Adrenal gland (tissue), 12 donors: ENCODE measurements around the gene ATF7. TPM values are rescaled to one million over a fixed set of nuclear protein-coding genes. Genes with fewer than 3 reads are reported as not detected.

Source experiments
- DNase-seq, 7 donors: peaks; one replicate each; pipeline ENCODE4 v3.0.0-alpha.2; 2019 to 2020
- H3K27ac ChIP-seq, 5 donors: fragments of 200-600 bp; sonication (generic) in 4 of 5; 1 replicate in 3 of 5; 2 replicates in 2 of 5; pipeline versions ENCODE4 v1.5.1 to v1.8.0; 2016 to 2020; ENCODE audit warnings: mild to moderate bottlenecking in 1 of 5
- H3K27me3 ChIP-seq: fragments of 200-600 bp; 2 replicates; pipeline ENCODE4 v1.8.0; 2021
- H3K36me3 ChIP-seq, 2 donors: fragments of 200-600 bp; replicated peaks in 1 of 2; 1 replicate in 1 of 2; 2 replicates in 1 of 2; pipeline versions ENCODE4 v1.5.1 to v1.8.0; 2018 to 2022
- H3K4me1 ChIP-seq, 2 donors: fragments of 200-600 bp; replicated peaks in 1 of 2; 1 replicate in 1 of 2; 2 replicates in 1 of 2; pipeline versions ENCODE4 v1.5.1 to v1.8.0; 2018 to 2021
- H3K4me3 ChIP-seq, 4 donors: fragments of 200-600 bp; sonication (generic) in 3 of 4; one replicate each; pipeline ENCODE4 v1.5.1; 2016 to 2018
- H3K9me3 ChIP-seq, 3 donors: fragments of 200-600 bp; sonication (generic) in 1 of 3; replicated peaks in 1 of 3; 1 replicate in 2 of 3; 2 replicates in 1 of 3; pipeline versions ENCODE4 v1.5.1 to v1.8.0; 2016 to 2021
- POLR2A ChIP-seq, 2 donors: fragments of 450-650 bp; IDR thresholded peaks; one replicate each; pipeline ENCODE4 v1.6.1; 2017; ENCODE audit warnings: antibody characterized with exemption in 2 of 2, mild to moderate bottlenecking in 2 of 2, moderate library complexity in 1 of 2
- WGBS, 4 donors: extraction: QIAGEN DNeasy Blood & Tissue Kit in 2 of 4; methylation state at CpG; one replicate each; pipeline versions ENCODE4 v1.1.5 to v1.1.7; 2013 to 2017; 5-methylcytosine and 5-hydroxymethylcytosine counted together
- intact Hi-C, 2 donors: fragments of 100-400 bp; cut with DNase I; formaldehyde crosslinking; loops; one replicate each; pipeline versions ENCODE4 v1.14.1 to v1.15.0; 2022 to 2023
- polyA plus RNA-seq, 3 donors: library from polyadenylated mRNA; stranded (reverse); fragments of 200-250 nt in 2 of 3; fragments of 350-450 nt in 1 of 3; fragmentation: Illumina TruSeq in 1 of 3; extraction: RNeasy Lipid Tissue Mini Kit (QIAGEN cat#74804) in 1 of 3; gene quantifications; one replicate each; pipeline ENCODE4 v1.2.3, GENCODE V29; 2013 to 2014
- total RNA-seq, 9 donors: library from RNA; depleted of rRNA in 4 of 9; stranded (reverse); fragments of >200 nt in 4 of 9; fragments of 120-200 nt in 1 of 9; fragmentation: NEBNext Ultra II Directional in 1 of 9; extraction: Animal tissue kit (Norgen Biotek cat#: 25700) in 1 of 9; gene quantifications; one replicate each; pipeline versions ENCODE4 v1.1.0 to v1.2.4, GENCODE V29; 2013 to 2023
- TF ChIP-seq, protein P1 (sequence below), 6 experiments: fragments of 450-650 bp in 4 of 6; fragments of 200-600 bp in 2 of 6; sonication (generic) in 1 of 6; IDR thresholded peaks; 1 replicate in 5 of 6; 2 replicates in 1 of 6; pipeline versions ENCODE4 v1.5.1 to v1.8.0; 2016 to 2021; ENCODE audit warnings: antibody characterized with exemption in 6 of 6, mild to moderate bottlenecking in 2 of 6, moderate library complexity in 1 of 6
- donor health status: healthy with polysubstance abuse.
- donor health status: Bipolar disorder and iron deficiency.
- donor health status: DM: yes; HTN: yes; CAD: no.
- donor health status: DM: no; HTN: no; CAD: no.
- donor health status: DM: no; HTN: no; CAD: no.
- donor health status: DM: yes; HTN: yes; CAD: no.

ATF7 gene
- total and polyA plus RNA-seq, 12 donors = 12.1 to 41.7 (median 27.5) TPM

DNA sequence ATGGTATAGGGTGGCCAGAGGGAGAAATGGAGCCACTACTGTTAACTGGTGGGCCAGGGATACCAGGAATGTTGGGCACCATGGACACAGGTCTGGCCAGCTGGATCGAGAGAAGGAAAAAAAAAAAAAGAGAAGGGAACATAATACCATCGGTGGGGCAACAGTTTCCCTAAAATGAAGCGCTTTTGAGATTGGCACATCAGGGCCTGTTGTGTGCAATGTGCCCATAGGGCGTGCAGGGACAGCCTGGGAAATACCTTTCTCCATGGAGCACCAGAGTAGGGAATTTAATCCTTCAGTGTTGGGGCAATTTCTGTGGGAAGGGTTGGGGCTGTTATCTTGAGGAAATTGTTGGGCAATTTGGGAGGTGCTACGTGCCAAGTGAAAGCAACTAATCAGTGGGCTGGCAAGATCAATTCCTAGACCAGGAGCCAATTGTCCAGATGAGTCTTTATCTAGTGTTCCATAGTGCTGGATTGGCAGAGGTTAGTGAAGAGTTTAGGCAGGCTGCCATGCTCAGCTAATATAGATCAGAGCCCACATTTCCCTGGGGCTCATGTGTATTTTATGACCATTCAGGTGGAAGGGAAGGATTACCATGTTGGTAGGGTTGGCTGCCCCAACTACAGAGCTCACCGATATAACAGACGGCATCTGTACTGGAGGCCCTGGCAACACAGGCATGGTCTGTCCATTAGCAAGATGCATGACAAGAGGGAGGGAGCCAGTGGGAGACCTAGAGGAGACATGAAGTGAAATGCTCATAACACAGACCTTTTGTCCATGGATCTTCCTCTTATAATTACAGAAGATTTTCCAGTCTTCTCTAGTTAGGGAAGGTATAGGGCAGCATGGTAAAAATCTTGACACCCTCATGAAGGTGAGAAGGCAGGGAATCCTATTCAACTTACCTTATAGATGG, 93.4 kb downstream of the ATF7 start:
- Histone ChIP-seq H3K27ac (no peak overlapping the region), H3K36me3 (peaks cover 0 to 86% of the 10 kb centered on the region in 2 donors)

DNA sequence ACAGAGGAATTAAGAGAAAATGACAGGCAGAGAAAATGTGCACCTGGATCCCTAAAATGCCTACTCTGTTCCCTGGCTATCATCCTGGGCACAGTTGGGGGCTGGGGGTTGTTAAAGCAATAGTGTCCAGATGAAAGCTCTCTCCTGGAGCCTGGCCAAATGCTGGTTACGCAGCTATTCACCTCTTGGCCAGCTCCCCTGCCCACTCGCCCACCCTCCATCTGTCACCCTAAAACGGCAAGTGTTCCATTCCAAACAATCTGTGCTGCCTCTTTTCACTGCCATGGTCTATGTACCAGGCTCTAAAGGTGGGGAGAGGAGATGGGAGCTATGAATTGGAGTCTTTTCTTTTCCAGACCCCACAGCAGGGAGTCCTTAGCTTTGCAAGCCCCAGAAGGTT, 94.2 kb downstream of the ATF7 start:
- H3K4me3 ChIP-seq = no peak overlapping the region
- H3K27ac ChIP-seq = no peak overlapping the region
- intact Hi-C loops = no loop called here
- H3K27me3 ChIP-seq = no peaks in the 10 kb centered on the region
- H3K36me3 ChIP-seq = peaks cover 0 to 82% of the 10 kb centered on the region in 2 donors
- no peaks in the 10 kb centered on the region for H3K4me1 ChIP-seq
- H3K9me3 ChIP-seq = no peaks in the 10 kb centered on the region
- no peak for TF ChIP-seq POLR2A (IDR thresholded peaks at IDR 0.05)
- TF ChIP-seq, protein P1, sequence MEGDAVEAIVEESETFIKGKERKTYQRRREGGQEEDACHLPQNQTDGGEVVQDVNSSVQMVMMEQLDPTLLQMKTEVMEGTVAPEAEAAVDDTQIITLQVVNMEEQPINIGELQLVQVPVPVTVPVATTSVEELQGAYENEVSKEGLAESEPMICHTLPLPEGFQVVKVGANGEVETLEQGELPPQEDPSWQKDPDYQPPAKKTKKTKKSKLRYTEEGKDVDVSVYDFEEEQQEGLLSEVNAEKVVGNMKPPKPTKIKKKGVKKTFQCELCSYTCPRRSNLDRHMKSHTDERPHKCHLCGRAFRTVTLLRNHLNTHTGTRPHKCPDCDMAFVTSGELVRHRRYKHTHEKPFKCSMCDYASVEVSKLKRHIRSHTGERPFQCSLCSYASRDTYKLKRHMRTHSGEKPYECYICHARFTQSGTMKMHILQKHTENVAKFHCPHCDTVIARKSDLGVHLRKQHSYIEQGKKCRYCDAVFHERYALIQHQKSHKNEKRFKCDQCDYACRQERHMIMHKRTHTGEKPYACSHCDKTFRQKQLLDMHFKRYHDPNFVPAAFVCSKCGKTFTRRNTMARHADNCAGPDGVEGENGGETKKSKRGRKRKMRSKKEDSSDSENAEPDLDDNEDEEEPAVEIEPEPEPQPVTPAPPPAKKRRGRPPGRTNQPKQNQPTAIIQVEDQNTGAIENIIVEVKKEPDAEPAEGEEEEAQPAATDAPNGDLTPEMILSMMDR (IDR thresholded peaks at IDR 0.05) = no peak
- 63 to 80% (median 74%) methylated on average over 1 to 3 of the region's 3 CpGs for WGBS, 4 donors
- peak in 1 of 7 donors; percentile 48 for DNase-seq

More for the DNA sequence above, 93.4 kb downstream of the ATF7 start:
- WGBS, 4 donors = 88 to 95% (median 93%) methylated on average over 7 of the region's 7 CpGs
- intact Hi-C loops = no loop called here
- no peak for TF ChIP-seq POLR2A (IDR thresholded peaks at IDR 0.05)
- TF ChIP-seq, protein P1 (IDR thresholded peaks at IDR 0.05) = no peak
- H3K4me3 ChIP-seq = no peak overlapping the region
- DNase-seq = peak in 2 of 7 donors; percentile 15 to 46
- H3K4me1 ChIP-seq = peaks cover 0 to 4% of the 10 kb centered on the region in 2 donors
- H3K9me3 ChIP-seq = no peaks in the 10 kb centered on the region
- H3K27me3 ChIP-seq = no peaks in the 10 kb centered on the region

DNA sequence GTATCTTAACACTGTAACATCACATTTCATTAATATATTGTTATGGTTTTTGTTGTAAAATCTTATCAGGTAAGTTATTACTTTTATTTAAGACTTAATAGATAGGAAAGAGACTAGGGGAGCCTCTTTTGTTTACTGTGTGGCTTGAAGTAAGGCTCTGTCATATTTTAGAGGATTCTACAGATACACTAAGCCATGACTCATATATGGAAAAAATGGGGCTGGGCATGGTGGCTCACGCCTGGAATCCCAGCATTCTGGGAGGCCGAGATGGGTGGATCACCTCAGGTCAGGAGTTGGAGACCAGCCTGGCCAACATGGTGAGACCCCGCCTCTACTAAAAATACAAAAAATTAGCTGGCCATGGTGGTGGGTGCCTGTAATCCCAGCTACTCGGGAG, 95.3 kb downstream of the ATF7 start:
- no peak overlapping the region for H3K4me3 ChIP-seq
- H3K36me3 ChIP-seq = peaks cover 0 to 79% of the 10 kb centered on the region in 2 donors
- H3K27me3 ChIP-seq = no peaks in the 10 kb centered on the region
- 84 to 94% (median 94%) methylated on average over 4 of the region's 4 CpGs for WGBS, 4 donors
- no peaks in the 10 kb centered on the region for H3K4me1 ChIP-seq
- no peaks in the 10 kb centered on the region for H3K9me3 ChIP-seq
- peak in 1 of 7 donors; percentile 25 for DNase-seq
- TF ChIP-seq, protein P1 (IDR thresholded peaks at IDR 0.05) = no peak
- TF ChIP-seq POLR2A (IDR thresholded peaks at IDR 0.05) = no peak
- H3K27ac ChIP-seq = no peak overlapping the region
- intact Hi-C loops = no loop called here

DNA sequence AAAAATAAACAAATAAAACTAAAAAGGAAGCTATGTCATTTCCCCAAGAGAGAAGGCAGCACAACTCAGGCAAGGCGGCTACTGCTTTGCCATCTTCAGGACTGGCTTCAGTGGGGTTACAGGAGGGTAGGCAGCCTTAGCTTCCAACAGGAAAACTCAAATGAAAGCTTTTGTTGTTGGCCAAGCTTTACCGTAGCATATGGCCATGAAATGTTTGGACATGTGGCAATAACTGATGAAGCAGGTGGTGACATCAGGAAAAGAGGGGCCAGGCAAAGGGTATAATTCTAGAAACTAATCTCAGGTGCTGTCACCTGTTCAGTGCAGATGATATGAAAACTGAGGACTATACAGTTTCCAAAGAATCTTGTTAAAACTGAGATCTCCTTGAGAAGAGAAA, 96.1 kb downstream of the ATF7 start:
- TF ChIP-seq, protein P1 (IDR thresholded peaks at IDR 0.05) = no peak
- no peak for TF ChIP-seq POLR2A (IDR thresholded peaks at IDR 0.05)
- WGBS, 4 donors = 77 to 88% (median 82%) methylated on average over 2 of the region's 2 CpGs
- no peak overlapping the region for H3K4me3 ChIP-seq
- intact Hi-C loops = no loop called here
- DNase-seq = peak in 1 of 7 donors; percentile 11
- no peak overlapping the region for H3K27ac ChIP-seq
- H3K27me3 ChIP-seq = no peaks in the 10 kb centered on the region
- H3K36me3 ChIP-seq = peaks cover 0 to 79% of the 10 kb centered on the region in 2 donors
- H3K4me1 ChIP-seq = no peaks in the 10 kb centered on the region
- H3K9me3 ChIP-seq = no peaks in the 10 kb centered on the region
